Stimulated activated CD8-positive, alpha-beta memory T cell treated with anti-CD3 and anti-CD28 coated beads, Interleukin-12 subunit alpha, Interleukin-12 subunit beta, amount 100 ng/mL, for 1 hour (primary cell): ENCODE data around the gene DLGAP5.

Experiments used
- DNase-seq: peaks from one replicate; pipeline ENCODE4 v3.0.0-alpha.2; 2020; ENCODE audit warnings: low read depth

The DLGAP5 gene

DNA sequence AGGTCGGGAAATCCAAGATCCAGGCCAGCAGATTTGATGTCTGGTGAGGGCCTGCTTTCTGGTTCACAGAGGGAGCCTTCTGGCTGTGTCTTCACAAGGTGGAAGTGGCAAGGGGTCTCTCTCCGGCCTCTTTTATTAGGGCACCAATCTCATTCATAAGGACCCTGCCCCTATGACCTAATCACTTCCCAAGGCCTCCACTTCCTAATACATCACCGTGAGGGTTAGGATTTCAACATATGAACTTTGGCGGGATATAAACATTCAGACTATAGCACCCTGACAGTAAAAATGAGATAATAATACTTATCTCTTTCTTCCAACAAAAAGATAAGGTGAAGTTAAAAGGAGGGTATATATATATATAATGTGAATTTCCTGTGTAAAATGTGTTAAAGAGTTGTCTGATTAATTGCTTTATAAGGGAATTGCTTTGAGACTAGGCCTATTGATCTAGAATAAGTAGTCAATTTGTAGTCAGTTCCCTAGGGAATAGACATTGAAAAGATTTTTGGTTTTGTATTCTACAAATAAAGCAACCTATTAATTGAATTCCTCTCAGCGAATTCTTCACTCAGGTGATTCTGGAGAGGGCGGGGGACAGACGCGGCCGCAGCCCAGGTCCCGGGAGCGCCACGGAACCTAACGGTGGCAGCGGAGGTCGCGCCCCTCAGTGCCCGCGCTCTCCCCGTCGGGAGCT is 62.8 kb downstream of the DLGAP5 start:
- DNase-seq: no peak

DNA sequence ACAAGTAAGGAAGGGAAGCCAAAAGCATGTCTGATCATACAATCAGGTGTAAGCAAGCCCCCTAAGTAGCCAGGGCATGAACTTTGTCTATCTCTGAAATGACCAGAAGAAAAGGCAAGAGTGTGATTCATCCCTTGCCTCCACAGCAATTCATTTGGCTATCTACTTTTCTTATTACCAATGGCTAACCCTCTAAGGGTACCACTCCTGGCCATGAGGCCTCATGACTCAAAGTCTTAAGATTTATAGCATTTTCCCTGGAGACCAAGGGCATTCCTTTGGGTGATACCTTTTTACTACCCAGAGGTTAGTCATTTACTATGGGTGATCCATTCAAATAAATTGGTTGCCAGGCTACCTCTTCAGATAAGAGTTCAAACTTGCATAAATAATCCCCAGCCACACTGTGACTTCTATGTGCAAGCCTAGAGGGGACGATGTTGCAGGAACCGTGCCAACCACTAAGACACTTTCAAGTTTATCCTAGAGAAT is 63.9 kb downstream of the DLGAP5 start:
- no peak for DNase-seq

DNA sequence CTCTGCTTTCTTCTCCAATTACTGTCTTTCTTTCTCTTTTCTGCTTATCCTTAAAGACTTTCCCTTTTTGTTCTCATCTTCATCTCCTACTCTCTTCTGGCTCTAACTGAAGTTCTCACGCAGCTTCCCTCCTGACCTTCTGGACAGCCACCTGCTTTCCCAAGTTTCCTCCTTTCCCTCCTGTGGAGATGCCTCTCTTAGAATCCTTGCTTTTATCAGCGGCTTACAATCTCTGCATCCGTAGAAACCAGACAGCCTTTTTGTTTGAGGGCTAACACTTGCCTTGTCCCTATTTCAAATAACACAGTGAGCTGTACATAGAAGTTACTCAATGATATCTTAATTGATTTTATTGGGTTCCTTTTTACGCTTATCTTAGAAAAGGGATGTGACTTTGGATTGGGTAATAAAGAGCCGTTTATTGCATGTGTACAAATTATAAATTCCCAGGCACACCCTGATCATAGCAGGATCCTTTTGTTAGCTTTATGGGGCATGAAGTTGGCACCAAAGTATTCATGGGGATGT is 64.4 kb downstream of the DLGAP5 start:
- no peak for DNase-seq

DNA sequence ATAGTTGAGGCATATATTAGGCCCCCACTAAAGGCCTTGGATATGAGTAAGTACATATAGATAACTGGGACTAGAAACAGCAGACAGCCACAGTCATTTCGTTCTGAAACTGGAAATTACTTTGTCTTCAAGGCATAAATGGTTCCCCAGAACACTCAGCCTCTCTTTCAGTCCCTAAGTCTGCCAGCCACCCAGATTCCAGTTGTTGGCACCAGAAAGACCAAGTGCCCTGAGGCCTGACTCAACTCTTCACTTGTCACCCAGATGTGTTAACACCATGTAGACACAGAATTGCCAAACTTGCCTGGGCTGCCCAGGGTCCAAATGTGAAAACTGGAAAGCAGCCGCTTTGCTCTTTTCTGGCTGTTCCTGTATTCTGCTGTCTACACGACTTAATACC is 65.4 kb downstream of the DLGAP5 start:
- no peak for DNase-seq

DNA sequence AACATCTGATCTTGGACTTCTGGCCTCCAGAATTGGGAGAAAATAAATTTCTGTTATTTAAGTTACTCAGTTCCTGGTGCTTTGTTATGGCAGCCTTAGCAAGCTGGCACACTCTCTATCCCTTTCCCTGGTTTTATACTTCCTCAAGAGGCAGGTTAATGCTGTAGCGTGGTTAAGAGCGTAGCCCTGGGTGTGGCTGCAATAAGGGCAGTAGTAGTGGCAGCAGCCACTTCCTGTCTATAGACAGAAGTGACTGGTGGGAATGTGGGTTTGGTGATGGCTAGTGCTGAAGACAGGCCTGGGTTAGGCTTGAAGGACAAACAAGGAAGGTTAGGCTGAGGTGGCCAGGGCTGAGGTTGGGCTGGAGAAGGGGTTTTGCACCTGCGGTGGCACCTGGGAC is 66.0 kb downstream of the DLGAP5 start:
- DNase-seq: no peak

DNA sequence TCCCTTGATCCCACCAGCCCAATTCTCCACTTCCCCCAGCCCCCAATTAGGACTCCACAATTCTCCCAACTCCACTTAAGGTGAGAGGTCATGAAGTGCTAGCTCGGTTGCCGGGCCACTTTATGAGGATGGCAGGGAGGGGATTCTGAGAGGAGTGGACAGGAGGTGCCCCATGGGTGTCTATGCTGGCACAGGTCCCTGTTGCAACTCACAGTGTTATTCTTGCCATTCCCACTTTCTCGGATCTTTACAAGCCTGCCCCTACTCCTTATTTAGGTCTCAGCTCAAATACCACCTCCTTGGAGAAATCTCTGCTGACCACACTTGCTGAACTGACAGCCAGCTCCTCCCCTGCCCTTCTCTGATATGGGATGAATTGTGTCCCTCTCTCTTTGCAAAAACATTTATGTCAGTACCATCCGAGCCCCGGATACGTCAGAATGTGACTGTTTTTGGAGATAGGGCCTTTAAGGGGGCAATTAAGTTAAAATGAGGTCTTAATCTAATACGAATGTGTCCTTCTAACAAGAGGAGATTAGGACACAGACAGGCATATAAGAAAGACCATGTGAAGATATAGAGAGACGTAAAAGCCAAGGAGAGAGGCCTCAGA is 66.5 kb downstream of the DLGAP5 start:
- no peak for DNase-seq

DNA sequence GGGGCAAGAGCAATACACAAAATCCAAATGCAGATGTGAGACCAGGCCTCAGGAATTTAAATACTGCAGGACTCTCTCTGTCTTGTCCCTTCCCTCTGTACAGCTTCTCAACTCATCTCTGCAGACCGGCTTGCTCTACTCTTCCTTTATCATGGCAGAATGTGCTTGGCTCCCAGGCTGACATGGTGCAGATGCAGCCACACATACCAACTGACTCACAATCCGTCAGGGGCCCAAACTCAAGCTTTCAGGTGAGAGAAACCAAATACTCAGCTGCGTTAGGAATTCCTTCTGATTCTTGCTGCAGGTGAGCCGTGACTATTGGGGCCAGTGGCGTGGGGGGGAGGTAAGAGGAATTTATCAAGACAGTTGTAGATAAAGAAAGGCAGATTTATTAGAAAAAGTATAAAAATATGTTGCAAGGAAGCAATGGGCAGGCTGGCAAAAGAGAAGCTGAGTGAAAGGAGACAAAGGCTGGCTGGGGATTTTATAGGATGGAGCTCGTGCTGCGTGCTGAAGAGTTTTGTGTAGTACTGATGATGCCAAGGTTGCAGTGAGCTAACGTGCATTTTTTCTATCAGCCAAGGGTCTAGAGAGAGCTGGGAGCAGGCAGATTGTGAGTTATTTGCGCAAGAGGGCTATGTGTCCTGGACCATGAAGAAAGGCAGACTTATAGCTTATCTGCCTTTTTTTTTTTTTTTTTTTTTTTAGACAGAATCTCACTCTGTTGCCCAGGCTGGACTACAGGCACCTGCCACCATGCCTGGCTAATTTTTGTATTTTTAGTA is 67.3 kb downstream of the DLGAP5 start:
- no peak for DNase-seq

DNA sequence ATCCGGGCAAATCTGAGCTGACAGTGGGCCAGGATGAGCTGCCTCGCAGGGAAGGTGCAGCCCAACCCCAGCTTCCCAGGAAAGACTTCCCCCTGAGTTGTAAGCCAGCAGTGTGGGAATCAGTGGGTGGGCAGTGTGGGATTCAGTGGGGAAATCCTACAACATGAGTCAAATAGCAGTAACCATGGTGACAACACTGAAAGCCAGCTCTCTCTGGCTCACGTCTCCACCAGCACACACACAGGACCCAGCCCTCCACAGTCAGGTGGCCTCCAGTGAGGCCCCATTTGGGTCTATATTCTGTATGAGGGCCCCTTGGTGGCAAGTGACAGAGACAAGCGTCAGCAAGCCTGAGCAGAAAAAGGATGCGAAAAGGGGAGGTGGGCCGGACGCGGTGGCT is 68.3 kb downstream of the DLGAP5 start:
- DNase-seq: no peak

DNA sequence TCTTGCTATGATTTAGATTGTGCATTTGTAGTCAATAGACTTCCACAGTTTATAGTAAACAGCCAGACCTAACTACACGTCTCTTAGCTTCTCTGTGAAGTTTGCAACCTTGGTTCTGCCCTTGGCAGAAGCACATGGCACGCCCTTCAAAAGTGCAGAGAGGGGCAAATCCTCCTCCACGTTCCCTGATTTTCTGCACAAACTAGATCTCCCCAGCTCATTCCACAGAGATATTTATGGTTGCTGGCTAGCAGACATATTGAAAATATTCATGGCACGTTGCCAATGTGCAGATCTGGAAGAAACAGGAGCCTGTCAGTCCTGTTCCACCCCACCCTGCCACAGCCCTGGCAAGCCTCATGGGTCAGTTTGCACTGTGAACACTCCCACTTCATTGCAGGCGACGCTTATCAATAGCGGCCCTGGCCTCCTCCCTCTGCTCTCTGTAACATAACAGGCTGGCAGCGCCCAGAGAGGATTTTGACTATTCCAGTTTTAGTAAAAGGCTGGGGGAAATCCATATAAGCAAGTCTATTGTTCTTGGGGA is 68.9 kb downstream of the DLGAP5 start:
- no peak for DNase-seq

DNA sequence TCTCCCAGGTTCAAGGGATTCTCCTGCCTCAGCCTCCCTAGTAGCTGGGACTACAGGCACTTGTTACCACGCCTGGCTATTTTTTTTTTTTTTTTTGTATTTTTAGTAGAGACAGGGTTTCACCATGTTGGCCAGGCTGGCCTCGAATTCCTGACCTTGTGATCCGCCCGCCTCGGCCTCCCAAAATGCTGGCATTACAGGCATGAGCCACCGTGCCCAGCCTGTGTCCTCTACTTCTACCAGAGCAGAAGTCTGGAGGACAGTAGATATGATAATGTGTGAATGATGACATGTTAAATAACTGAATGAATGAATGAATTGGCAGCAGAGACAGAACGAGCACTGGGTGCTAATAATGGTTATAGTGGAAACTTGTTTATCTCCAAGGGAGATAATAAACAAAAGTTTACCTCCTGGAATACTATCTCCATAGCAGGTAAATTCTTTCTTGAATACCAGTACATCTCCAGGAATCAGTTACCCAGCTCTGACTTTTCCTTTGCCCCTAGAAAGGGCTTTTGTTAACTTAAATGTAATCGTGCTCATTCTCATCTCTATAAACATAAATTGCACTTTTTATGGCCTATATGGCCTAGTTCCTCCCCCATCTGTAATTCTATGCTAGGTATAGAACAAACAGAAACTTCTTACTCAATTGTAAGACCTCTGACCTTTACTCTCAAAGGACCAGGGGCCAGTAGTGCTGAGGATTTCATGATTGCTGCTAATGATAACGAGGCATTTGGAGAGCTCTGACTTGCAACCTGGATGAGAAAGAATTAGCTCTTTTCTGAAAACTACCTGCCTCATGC is 69.6 kb downstream of the DLGAP5 start:
- DNase-seq: no peak

DNA sequence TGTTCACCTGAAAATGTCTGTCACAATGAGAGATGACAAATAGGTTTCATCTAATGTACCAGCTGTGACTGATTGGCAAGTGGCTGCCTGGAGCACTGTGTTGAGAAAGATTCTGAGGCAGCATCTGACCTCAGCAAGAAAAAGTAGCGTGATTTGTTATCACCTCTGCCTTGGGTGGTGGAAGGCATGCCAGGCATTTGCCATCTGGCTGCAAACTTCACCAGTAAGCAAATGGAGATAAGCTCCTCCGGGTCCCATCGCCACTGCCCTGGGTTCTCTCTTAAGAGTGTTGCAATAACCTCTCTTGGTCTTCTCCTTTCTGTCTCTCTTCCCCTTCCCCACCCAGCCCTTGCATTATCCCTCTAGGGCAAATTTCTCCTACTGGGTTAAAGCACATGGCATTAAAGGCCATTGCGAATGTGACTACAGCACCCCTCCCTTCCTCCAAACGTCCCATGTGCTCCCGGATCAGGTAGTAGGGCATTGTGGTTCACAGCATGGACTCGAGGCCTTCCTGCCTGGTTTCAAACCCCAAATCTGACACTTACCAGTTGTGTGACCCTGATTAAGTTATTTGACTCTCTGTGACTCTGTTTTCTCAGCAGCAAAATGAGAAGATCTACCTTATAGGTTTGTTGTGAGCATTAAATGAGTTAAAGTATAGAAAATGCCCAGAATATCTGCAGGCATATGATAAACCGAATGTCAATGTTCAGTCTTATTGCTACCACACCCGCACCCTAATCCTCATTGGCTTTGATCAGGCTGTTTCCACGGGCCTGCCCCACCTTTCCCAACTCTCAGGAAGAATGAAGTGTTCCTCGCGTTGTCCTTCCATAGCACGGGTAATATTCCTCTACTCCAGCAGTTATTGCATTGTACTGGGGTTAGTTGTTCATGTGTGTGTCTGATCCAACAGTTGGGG is 70.6 kb downstream of the DLGAP5 start:
- DNase-seq: no peak

DNA sequence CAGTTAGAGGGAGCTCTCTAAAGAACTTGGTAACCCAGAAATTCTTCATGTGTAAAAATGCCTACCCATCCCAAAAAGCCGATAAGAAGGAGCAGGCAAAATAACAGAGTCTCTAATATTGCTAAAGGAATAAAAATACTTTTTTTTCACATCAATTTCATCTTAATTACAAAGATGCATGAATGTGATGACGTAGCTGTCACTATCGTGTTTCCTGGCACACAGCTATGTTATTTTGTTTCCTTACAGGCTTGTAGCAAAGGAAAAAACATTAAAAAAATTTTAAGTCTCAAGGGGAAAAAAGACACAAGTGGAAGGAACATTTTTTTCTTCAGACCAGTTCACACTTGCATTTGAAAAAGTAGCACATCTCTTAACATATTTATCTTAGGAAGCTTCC is 72.6 kb downstream of the DLGAP5 start:
- no peak for DNase-seq

DNA sequence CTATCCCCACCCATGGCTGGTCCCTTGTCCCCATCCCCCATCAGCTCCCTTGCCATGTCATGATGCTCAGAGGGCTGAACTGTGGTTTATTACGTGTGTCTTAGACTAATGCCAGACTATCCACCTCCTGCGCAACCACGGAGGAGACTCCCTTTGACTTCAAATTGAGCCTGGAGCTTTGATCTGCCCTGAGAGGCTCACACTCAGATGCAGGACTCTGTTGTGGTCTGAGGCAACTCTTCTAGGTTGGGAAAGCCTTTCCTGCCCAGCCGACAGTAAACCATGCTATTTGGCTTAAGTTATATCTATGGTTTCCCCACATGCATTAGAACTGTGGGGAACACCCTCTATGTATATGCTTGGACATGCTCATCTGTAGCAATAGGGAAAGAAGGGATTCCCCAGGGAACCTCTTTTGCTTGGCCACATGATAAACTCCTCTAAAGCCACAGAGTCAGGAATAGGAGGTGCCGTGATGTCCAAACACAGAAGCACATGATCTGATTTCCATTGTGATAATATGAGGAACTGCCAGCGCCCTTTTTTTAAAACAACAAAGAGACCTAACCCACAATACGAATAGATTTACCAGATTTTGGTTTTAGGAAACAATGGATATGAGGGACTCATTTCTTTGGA is 73.5 kb downstream of the DLGAP5 start:
- no peak for DNase-seq

DNA sequence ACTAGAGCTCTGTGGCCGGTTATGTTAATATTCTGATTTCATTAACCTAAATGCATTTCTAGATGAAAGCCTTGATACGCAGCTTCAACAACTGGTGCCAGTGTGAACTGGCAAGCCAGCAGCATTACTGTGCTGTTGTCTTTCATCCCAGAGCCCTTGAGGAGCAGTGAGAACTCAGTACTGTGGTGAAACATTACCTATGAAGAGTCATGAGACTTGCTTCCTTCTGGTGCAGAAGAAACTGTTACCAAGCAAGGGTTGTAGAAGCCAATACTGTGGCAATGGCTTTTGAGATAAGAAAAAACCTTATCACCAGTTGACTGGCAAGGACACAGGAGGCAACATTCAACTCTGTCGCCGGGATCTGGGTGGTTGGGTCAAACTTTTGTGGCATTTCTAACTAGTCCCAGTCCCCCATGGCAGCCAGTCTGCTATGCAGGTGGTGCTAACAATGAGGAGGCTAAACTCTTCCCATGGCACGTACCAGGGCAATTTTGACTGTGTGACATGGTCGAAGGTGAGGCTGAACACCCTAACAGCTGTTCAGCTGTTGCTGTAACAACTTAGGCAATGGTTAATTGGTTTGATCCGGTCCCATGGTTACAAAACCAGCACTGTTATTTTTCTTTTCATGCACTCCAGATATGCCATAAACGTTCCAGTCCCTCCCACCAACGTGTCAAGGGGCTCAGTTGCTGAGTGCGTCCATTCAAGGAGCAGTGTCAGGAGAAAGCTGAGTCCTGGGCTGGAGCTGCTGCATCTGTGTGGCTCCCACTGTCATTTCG is 74.9 kb downstream of the DLGAP5 start:
- no peak for DNase-seq

DNA sequence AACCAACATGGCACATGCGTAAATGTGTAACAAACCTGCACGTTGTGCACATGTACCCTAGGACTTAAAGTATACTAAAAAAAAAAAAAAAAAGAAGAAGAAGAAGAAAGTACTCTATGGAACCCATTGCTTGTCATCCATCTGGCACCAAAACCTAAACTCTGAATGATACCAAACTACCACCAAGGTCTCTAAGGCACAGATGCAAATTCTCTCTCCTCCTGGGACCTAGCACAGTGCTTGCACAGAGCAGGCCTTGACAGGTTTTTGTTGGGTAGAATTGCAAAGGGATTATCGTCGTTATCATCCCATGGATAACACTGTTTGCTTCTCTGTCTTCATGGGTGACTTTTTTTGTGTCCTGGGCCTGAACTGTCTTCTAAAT is 75.5 kb downstream of the DLGAP5 start:
- DNase-seq: no peak

DNA sequence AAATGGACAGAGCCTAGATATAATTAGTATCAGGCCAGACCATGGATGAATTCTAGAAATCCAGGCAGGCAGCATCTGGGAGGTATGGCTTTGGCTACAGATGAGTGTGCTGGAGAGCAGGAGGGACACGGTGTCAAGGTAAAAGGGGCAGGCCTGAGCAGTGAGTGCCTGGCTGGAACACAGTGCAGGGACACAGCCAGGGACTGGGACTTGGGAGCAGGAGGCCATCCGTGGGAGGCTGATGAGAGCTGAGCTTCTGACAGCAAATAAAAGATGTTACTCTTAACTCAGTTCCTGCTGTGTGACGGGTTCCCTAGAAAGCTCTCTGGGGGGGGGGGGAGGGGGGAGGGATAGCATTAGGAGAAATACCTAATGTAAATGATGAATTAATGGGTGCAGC is 75.9 kb downstream of the DLGAP5 start:
- no peak for DNase-seq

DNA sequence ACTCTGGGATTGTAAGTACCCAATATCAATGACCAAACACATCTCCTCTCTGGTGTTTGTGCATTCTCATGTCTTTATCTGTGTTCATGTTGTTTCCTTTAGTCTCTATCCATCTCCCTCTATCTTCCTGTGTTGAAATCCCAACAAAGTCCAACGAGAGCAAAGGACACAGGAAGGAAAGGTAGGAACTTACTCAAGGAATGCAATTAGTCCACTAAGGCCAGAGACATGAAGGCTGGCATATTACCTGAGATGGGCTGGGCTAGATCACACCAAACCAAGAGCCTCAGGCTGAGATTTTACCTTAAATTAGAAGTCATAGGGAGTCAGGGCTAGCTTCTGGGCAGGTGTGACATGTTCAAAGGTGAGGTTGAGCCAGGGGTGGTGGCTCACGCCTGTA is 76.7 kb downstream of the DLGAP5 start:
- no peak for DNase-seq

DNA sequence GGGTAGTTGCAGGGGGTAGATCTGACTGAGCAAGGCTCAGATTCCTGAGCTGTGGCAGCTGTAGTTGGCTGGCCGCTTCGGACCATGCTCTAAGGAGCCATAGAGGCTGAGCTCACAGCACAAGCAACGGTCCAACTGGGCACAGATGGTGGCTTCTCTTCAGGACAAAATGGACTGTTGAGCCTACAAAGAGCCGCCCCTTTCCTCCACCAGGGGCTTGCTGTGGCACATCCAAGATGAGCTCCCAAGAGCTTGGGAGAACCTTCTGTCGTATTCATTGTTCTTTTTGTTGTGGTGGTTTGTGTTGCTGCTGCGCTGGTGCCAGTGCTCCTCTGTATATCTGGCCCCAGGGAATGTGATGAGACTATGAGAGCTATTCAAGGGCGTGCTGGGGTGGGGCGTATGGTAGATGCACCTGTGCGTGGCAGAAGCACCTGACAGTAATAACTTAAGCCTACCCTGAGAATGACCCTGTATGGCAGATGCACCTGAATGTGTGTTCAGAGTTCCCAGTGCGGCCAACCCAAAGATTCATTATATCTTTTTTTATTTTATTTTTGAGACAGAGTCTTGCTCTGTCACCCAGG is 80.2 kb downstream of the DLGAP5 start:
- DNase-seq: no peak

DNA sequence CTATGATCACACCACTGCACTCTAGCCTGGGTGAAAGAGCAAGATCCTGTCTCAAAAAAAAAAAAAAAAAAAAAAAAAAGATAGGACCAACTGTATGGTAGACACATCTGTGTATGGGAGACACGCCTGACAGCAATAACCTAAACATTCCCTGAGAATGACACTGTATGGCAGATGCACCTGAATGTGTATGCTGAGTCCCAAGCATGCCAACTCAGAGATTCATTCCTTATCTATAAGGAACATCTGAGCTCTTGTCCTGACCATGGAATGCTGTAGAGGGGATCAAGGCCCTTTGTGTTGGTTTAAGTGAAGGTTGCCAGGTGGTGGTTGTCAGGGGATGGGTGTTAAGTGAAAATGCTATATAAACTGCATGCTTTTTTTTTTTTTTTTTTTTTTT is 81.5 kb downstream of the DLGAP5 start:
- no peak for DNase-seq
